Posterior cingulate gyrus (tissue), 11 donors: Measurements from ENCODE around the gene CNTNAP2.
A peak's percentile ranks its signal among the peaks of the same experiment; 100 is the strongest.

Source experiments
- DNase-seq, 10 donors: peaks; one replicate each; pipeline versions ENCODE4 v3.0.0 to v3.0.0-alpha.2; 2020 to 2021; ENCODE audit warnings: mixed read lengths in 3 of 10
- intact Hi-C: fragments of 100-400 bp; cut with DNase I; formaldehyde crosslinking; loops from one replicate; pipeline ENCODE4 v1.15.1; 2023

The CNTNAP2 gene

GRCh38 chr7:146542101-146542500 is 425.5 kb downstream of the CNTNAP2 start:
- DNase-seq = no peak
- intact Hi-C loops = no loop called here

GRCh38 chr7:146544748-146545147 is 428.1 kb downstream of the CNTNAP2 start:
- intact Hi-C loops = no loop called here
- DNase-seq = no peak

GRCh38 chr7:146548816-146549215 is 432.2 kb downstream of the CNTNAP2 start:
- intact Hi-C loops = no loop called here
- DNase-seq = no peak

GRCh38 chr7:146554556-146554955 is 438.0 kb downstream of the CNTNAP2 start:
- intact Hi-C loops = no loop called here
- peak in 2 of 10 donors; percentile 61 to 67 for DNase-seq

GRCh38 chr7:146557971-146558469 is 441.4 kb downstream of the CNTNAP2 start:
- DNase-seq = no peak
- intact Hi-C loops = no loop called here

GRCh38 chr7:146565872-146566271 is 449.3 kb downstream of the CNTNAP2 start:
- peak in 1 of 10 donors; percentile 61 for DNase-seq
- intact Hi-C loops = no loop called here

- no peak for DNase-seq
- intact Hi-C loops = no loop called here
Observed at GRCh38 chr7:146575903-146576302, 459.3 kb downstream of the CNTNAP2 start.

- intact Hi-C loops = no loop called here
- DNase-seq = no peak
Observed at GRCh38 chr7:146591976-146592375, 475.4 kb downstream of the CNTNAP2 start.

- no peak for DNase-seq
- intact Hi-C loops = no loop called here
Observed at GRCh38 chr7:146606628-146607027, 490.0 kb downstream of the CNTNAP2 start.

GRCh38 chr7:146619641-146620040 is 503.0 kb downstream of the CNTNAP2 start:
- intact Hi-C loops = no loop called here
- no peak for DNase-seq

- intact Hi-C loops = no loop called here
- DNase-seq = no peak
Observed at GRCh38 chr7:146626912-146627311, 510.3 kb downstream of the CNTNAP2 start.

GRCh38 chr7:146635205-146636032 is 518.8 kb downstream of the CNTNAP2 start:
- no peak for DNase-seq
- intact Hi-C loops = no loop called here

- no peak for DNase-seq
- intact Hi-C loops = no loop called here
Observed at GRCh38 chr7:146636033-146636356, 519.4 kb downstream of the CNTNAP2 start.

- intact Hi-C loops = no loop called here
- DNase-seq = no peak
Observed at GRCh38 chr7:146636581-146636980, 520.0 kb downstream of the CNTNAP2 start.

- intact Hi-C loops = no loop called here
- no peak for DNase-seq
Observed at GRCh38 chr7:146639291-146639690, 522.7 kb downstream of the CNTNAP2 start.

GRCh38 chr7:146641491-146641890 is 524.9 kb downstream of the CNTNAP2 start:
- no peak for DNase-seq
- intact Hi-C loops = no loop called here

GRCh38 chr7:146645383-146645976 is 528.9 kb downstream of the CNTNAP2 start:
- DNase-seq = no peak
- intact Hi-C loops = no loop called here

GRCh38 chr7:146647445-146647844 is 530.8 kb downstream of the CNTNAP2 start:
- DNase-seq = no peak
- intact Hi-C loops = no loop called here

GRCh38 chr7:146652176-146652575 is 535.6 kb downstream of the CNTNAP2 start:
- DNase-seq = no peak
- intact Hi-C loops = no loop called here

GRCh38 chr7:146654048-146654447 is 537.4 kb downstream of the CNTNAP2 start:
- no peak for DNase-seq
- intact Hi-C loops = no loop called here

- intact Hi-C loops = no loop called here
- DNase-seq = no peak
Observed at GRCh38 chr7:146655928-146656797, 539.6 kb downstream of the CNTNAP2 start.
